ENCODE data around the gene CCDC178.

Gene CCDC178

DNA sequence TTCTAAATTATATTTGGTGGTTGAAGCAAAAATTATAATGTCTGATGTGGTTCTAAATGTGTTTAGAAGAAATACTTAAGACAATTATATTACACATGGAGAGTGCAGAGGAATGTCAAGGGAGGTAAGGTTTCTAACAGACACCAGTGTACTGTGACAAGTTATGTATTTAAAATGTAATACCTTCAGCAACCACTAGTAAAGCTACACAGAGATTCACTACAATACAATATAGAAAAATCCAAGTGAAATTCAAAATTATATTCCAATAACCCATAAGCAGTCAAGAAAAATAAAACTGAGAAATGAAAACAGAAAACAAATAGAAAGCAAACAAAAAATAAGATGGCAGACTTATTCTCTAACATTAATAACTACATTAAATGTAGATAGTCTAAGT is 418.2 kb downstream of the CCDC178 start:
- TF ChIP-seq, protein P1, sequence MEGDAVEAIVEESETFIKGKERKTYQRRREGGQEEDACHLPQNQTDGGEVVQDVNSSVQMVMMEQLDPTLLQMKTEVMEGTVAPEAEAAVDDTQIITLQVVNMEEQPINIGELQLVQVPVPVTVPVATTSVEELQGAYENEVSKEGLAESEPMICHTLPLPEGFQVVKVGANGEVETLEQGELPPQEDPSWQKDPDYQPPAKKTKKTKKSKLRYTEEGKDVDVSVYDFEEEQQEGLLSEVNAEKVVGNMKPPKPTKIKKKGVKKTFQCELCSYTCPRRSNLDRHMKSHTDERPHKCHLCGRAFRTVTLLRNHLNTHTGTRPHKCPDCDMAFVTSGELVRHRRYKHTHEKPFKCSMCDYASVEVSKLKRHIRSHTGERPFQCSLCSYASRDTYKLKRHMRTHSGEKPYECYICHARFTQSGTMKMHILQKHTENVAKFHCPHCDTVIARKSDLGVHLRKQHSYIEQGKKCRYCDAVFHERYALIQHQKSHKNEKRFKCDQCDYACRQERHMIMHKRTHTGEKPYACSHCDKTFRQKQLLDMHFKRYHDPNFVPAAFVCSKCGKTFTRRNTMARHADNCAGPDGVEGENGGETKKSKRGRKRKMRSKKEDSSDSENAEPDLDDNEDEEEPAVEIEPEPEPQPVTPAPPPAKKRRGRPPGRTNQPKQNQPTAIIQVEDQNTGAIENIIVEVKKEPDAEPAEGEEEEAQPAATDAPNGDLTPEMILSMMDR (conservative IDR thresholded peaks at IDR 0.05; ENCODE audit: low read depth, low read length): no peak
- H3K4me3 ChIP-seq (ENCODE audit: low read length): no peak overlapping the region
- no peak for DNase-seq (ENCODE audit: low read depth)

DNA sequence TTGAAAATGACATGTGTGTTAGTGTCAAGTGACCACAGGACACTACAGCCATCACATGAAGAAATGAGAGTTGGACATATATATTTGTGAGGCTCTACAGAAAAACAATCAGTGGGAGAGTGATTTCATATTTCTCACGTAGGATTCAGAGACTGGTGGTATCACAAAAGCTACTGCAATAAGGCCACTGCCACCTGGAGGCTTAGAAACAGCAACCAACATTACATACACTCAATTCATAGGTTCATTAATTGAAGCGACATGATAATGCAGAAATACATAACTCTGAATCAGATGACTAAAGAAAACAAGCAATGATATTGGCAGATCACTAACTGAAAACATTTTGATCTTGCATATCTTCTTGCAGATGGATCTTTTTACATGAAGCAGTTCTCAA is 419.6 kb downstream of the CCDC178 start:
- TF ChIP-seq, protein P1 (conservative IDR thresholded peaks at IDR 0.05; ENCODE audit: low read depth, low read length): no peak
- H3K4me3 ChIP-seq (ENCODE audit: low read length): no peak overlapping the region
- no peak for DNase-seq (ENCODE audit: low read depth)

DNA sequence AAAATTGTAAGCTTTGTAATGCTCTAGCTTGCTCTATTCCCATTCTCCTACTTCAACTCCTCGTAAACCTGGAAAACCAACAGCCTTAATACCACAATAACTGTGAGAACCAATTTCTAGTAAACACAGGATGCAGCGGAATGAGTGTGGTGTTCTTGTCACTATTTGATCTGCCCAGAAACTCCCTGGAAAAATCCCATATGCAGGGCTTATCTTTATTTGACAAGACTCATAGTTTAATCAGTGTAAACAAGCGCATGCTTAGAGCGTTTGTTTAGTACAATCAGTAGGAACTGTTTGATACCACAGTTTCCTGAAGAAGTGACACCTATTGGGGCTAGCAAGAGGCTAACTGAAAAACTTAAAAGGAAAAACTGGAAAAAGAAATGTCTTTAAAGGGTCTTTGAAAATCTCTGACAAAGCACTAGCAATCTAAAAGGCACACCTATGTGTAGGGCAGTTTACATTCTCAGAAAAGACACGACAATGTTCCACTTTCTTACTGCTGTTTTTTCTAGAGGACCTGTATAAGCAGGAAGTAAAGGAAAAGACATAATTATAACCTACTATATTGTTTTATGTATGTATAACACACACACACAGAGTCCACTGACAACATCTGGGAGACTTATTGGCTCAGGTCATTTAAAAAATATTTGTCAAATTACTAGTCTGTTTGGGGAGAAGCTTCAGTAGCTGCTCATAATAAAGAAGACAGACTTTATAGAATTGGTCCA is 426.3 kb downstream of the CCDC178 start:
- no peak for DNase-seq (ENCODE audit: low read depth)
- TF ChIP-seq, protein P1 (conservative IDR thresholded peaks at IDR 0.05; ENCODE audit: low read depth, low read length): no peak
- no peak overlapping the region for H3K4me3 ChIP-seq (ENCODE audit: low read length)

DNA sequence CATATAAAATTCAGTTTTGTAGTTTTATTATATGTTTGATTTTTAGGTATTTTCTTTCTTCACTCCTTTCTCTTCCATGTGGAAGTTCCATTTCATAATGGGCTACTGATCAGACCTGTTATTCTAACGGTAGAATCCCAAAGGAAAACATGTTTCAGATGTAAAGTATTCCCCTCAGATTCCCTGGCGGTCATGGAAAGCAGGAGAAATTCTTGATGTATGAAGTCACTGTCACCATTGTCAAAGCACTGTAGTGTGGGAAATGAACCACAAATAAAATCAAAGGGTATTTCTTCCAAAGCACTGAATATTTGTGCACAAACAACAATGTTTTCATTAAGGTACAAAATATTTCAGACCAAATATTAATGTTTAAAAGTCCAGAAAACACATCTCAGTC is 430.4 kb downstream of the CCDC178 start:
- TF ChIP-seq, protein P1 (conservative IDR thresholded peaks at IDR 0.05; ENCODE audit: low read depth, low read length): no peak
- DNase-seq (ENCODE audit: low read depth): no peak
- H3K4me3 ChIP-seq (ENCODE audit: low read length): no peak overlapping the region

DNA sequence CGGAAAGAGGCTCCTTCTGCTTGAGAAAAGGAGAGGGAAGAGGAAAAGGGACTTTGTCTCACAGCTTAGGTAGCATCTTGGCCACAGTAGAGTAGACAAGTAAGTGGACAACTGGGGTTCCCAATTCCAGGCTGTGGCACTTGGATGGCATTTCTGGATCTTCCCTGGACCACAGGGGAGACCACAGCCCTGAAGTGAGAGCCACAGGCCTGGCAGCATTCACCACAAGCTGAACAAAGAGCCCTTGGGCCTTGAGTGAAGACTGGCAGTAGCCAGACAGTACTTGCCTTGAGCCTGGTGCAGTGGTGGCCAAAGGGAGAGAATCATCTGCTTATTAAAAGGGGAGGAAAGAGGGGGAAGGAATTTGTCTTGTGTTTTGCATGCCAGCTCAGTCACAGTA is 441.6 kb downstream of the CCDC178 start:
- no peak for DNase-seq (ENCODE audit: low read depth)
- TF ChIP-seq, protein P1 (conservative IDR thresholded peaks at IDR 0.05; ENCODE audit: low read depth, low read length): no peak
- H3K4me3 ChIP-seq (ENCODE audit: low read length): no peak overlapping the region

DNA sequence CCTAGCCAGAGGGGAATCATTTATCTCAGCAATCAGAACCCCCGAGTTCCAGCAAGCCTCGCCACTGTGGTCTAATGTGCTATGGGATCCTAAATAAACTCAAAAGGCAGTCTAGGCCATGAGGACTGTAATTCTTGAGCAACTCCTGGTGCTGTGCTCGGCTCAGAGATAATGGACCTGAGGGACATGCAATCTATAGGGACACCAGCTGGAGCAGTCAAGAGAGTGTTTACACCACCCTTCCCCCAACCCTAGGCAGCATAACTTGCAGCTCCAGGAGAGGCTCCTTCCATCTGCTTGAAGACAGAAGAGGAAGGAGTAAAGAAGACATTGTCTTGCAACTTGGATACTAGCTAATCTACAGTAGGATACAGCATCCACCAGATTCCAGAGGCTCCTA is 442.2 kb downstream of the CCDC178 start:
- H3K4me3 ChIP-seq (ENCODE audit: low read length): no peak overlapping the region
- TF ChIP-seq, protein P1 (conservative IDR thresholded peaks at IDR 0.05; ENCODE audit: low read depth, low read length): no peak
- DNase-seq (ENCODE audit: low read depth): no peak

DNA sequence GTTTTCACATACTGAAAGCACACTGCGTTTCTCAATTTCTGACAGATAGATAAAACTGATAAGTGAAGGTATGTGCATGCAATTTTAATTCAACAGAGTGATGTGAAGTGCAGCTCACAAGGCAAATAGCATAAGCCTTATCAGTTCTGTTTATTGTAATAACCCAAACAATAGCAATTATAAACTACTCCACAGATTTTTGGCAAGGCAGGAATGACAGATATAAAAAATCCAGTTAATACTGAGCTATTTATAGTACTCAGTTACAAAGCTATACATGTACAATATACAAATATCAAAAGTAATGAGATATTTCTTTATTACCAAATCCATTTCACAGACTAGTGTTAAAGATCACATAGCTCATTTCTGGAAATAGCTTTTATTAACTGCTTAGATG is 456.8 kb downstream of the CCDC178 start:
- H3K4me3 ChIP-seq (ENCODE audit: low read length): no peak overlapping the region
- TF ChIP-seq, protein P1 (conservative IDR thresholded peaks at IDR 0.05; ENCODE audit: low read depth, low read length): no peak
- no peak for DNase-seq (ENCODE audit: low read depth)

All from retinal pigment epithelial cell (primary cell).